ENCODE data around the gene OSBP2.

GRCh38 chr22:30832407-30832987 lies 137.8 kb downstream of the OSBP2 start:
- TF ChIP-seq CTCF (IDR thresholded peaks at IDR 0.05) (no peak), POLR2A (IDR thresholded peaks at IDR 0.05) (no peak)

Data from tibial nerve (tissue), 3 donors.